Stimulated activated CD4-positive, alpha-beta T cell treated with anti-CD3 and anti-CD28 coated beads, Interleukin-4, amount 100 ng/mL, for 4 hours (primary cell): ENCODE data around the gene IGLL5.

Source experiments
- DNase-seq, 2 experiments: peaks; one replicate each; pipeline ENCODE4 v3.0.0-alpha.2; 2020

Gene IGLL5

DNA sequence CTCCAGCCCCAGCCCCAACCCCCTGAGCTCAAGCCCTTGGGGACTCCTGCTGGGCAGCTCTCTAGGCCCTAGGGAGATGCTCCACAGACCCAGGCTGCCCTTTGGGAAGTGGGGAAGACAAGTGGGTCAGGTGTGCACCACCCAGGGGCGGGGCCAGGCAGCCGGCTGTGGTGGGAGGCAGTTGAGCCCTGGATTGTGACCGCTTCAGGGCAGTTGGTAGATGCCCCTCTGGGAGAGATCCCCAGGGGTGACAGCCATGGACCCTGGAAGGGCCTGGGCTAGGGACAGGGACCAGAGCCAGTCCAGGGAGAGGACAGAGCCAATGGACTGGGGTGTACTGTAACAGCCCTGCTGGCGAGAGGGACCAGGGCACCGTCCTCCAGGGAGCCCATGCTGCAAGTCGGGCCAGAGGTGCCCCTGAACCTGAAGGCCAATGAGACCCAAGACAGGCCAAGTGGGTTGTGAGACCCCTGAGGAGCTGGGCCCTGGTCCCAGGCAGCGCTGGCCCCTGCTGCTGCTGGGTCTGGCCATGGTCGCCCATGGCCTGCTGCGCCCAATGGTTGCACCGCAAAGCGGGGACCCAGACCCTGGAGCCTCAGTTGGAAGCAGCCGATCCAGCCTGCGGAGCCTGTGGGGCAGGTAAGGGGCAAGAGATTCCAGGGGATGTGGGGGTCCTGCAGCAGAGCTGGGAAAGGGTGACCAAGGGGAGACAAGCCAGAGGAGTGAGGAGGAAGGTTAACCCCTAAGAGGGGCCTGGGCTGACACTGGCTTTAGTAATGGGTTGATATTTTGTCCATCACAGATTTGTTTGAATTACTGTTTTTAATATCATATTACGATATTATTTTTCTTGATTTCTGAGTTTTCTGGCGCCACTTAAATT is at the start of gene IGLL5:
Gene IGLL5, plus strand, starts transcription at position 196 of the 883 bp plus-strand sequence. Its CDS starts 238 bp downstream, at position 434.
- DNase-seq: no peak

- no peak for DNase-seq
Measured at GRCh38 chr22:22838148-22838786, 49.3 kb upstream of the IGLL5 start.

DNA sequence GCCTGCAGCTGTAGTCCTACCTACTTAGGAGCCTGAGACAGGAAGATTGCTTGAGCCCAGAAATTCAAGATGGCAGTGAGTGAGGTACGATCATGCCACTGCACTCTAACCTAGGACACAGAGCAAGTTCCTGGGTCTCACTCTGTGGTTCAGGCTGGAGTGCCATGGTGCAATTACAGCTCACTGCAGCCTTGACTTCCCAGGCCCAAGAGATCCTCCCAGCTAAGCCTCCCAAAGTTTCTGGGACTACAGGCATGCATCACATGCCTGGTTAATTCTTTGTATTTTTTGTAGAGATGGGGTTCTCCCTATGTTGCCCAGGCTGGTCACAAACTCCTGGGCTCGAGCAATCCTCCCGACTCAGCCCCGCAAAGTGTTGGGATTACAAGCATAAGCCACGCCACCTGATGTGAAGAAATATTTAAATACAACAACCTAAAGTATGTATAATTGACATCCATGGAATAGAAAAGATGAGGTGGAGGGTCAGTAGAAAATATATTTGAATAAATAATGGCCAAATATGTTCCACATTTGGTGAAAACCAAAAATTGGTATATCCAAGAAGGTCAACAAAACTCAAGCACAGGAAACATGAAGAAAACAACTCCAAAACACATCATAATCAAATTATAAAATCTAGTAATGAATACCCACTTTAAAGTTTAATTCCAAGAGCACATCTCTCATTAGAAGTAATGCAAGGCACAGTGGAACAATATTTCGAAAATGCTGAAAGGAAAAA is 47.9 kb upstream of the IGLL5 start:
- DNase-seq: no peak

DNA sequence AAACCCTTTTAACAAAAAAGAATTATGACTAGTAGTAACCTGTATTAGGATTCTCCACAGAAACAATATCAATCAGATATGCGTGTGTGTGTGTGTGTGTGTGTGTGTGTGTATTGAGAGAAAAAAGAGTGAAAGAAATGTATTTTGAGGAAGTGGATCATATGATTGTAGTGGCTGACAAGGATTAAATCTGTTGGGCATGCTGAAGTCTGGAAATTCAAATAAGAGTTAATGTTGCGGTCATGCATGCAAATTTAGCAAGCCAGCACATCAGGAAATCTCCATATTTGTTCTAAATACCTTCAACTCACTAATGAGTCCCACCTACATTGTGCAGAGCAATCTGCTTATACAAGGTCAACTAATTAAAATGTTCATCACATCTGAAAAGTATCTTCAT is 46.8 kb upstream of the IGLL5 start:
- DNase-seq: no peak

DNA sequence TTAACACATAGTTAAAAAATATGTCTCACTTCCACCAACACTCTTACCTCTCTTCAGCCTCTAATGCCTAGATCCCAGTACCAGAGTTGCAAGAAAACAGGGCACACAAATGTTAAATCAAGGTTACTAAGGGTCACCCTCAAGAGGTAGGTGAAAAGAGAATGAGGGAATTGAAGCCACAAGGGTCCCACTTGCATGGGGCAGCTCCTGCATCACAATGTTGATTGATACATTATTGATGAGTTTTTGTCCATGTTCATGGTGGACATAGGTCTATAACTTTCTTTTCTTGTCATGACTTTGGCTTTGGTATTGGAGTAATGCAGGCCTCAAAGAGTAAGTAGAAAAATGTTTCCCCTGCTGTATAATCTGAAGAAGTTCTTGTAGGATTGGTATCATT is 46.0 kb upstream of the IGLL5 start:
- DNase-seq: no peak

GRCh38 chr22:22842085-22842484 is 45.5 kb upstream of the IGLL5 start:
- DNase-seq: no peak

DNA sequence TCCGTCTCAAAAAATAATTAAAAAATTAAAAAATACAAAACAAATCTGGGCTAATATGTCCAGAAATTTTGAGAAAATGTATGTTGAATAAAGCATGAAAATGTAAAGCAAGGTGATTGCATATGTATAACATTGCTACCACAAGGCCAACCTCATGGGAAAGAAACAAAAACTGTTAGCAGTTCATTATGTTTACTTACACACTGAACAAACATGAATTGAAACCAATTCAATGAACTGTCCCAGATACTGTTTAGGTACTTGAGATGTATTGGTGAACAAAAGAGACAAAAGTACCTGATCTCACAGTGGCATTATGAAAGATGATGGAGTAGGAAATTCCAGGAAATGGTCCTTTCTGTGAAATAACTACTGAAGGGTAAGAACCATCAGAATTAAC is 43.8 kb upstream of the IGLL5 start:
- DNase-seq: no peak

DNA sequence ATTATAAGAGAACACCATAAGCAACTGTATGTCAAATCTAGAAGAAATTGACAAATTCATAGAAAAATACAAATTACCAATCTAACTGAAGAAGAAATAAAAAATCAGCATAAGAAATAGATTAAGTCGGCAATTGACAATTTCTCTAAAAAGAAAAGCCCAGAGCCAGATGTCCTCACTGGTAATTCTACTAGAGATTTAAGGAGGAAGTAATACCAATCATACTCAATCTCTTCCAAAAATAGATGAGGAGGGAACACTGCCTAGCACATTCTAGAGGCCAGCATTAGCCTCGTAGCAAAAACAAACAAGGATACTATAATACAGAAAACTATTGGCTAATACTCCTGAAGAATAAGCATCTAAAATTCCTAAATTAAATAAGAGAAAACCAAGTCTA is 40.4 kb upstream of the IGLL5 start:
- no peak for DNase-seq

DNA sequence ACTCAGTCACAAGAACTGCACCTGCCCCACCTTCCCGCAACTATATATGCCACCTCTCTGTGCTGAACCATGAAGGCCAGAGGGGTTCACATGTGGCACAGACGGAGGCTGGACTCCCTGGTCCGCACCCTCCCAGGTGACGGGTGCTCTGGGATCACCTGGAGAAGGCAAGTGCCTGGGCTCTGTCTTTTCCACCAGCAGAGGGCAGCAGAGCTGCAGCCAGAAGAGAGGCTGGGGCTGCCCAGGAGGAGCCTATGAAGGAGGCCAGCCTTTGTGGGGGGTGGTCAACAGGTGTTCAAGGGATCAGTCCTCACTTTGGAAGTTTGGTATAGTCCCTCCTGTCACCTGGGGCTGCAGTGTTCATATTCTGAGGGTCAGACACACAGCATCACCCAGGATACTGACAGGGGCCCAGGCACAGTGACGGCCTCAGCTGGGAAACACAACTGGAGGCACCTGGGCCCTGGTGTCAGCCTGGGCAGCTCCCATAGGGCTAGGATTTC is 39.2 kb upstream of the IGLL5 start:
- peak; percentile 56 to 67 for DNase-seq

DNA sequence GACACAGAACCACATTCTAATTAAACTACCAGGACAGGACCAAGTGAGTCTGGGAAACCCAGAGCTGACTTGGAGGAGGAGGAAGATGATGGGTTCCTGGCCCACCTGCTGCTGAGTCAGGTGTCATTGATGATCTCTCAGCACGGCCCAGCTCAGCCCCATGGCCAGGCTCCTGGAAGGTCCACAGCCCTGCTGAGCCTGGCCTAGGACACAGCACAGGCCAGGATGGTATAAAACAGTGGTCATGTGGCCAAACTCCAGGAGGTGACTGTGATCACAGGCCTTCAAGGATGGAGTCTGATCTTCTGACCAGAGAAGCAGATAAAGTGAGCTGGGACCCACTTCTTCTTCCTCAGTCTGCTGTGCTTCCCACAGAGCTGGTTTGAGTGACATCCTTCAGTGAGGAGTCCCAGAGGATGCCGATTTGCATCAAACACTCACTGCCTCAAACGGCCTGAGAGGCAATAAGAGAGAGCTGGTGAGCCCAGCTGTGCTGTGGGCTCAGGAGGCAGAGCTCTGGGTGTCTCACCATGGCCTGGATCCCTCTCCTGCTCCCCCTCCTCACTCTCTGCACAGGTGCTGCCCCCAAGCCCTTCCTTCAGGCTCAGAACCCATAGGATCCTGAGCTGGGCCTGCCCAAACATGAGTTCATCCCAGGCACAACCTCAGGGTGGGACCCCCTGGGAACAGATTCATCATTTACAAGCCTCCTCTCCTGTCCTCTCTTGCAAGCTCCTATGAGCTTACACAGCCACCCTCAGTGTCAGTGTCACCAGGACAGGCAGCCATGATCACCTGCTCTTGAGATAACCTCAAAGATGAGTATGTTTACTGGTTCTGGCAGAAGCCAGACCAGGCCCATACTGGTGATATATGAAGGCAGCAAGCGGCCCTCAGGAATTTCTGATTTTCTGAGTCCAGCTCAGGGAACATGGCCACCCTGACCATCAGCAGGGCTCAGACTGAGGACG is 37.7 kb upstream of the IGLL5 start:
- DNase-seq: no peak

GRCh38 chr22:22851969-22852368 is 35.6 kb upstream of the IGLL5 start:
- DNase-seq: no peak

DNA sequence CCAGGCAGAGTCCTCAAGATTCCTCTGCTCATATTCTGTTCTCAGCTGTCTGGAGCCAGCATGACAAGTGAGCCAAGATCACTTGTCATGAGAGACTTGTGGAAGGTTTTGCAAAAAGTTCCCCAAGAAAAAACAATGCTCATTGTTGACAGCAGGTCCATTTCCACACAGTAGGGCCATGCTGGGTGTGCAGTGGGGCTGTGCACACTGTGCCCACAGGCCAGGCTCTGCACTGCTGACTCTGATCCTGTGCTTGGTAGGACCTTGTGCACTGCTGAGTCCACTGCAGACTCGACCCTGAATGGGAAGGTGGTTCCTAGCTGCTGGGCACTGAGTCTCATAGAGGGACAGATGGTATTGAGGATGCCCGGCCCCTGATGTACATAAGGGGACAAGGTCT is 33.9 kb upstream of the IGLL5 start:
- no peak for DNase-seq

- no peak for DNase-seq
Measured at GRCh38 chr22:22854466-22854865, 33.1 kb upstream of the IGLL5 start.

DNA sequence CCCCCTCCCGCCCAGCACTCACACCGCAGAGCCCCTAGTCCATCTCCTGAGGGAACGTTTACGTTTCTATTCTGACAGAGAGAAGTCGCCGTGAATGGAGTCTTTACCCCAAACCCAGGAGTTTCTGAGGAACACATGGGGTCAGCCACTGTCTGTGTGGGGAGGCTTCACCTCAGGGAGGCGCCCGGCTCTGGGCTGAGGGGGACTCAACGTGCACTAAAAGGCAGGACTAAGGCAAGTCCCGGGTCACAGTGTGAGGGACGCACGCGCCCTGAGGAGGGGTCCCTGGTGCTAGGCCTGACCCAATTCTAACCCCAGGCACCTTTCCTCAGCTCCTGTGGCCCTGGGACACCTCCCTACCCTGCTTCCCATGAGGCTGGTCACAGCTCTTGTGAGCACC is 32.5 kb upstream of the IGLL5 start:
- no peak for DNase-seq

DNA sequence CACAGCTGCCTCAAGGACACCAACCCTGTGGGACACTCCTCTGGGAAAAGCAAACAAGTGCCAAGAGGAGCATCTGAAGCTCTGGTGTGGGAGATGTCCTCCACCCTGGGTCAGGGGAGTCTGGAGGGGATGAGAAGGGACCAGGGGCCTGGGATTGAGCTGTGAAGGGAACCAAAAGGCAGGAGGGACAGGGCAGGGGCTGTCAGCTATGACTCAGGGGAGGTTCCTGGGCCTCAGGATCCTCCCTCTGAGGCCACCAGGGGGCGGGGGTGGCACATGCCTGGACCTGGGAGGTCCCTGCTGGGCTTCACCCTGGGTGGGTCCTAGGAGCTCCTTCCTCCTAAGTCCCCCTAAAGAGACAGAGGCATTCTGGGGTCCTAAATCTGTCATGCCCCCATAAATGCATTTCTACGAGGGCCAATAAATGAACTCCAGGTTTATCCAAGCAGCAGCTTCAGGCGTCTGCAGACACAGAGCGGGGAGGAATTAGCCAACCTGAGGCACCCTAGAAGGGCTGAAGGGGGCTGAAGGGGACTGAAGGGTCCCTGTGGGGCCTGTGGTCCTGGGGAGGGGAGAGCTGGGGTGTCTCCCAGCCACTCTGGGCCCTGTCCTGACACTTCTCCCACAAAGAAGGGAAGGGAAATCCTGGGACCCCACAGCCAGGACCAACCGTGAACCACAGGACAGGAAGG is 31.9 kb upstream of the IGLL5 start:
- no peak for DNase-seq

DNA sequence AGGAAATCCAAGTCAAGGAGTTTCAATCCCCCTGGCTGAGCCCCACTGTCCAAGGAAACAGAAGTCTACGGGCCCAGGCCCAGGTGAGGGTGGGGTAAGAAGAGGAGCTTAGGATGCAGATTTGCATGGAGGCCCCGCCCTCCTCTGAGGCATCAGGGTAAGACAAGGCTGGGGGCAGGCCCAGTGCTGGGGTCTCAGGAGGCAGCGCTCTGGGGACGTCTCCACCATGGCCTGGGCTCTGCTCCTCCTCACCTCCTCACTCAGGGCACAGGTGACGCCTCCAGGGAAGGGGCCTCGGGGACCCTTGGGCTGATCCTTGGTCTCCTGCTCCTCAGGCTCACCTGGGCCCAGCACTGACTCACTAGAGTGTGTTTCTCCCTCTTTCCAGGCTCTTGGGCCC is 31.3 kb upstream of the IGLL5 start:
- no peak for DNase-seq

DNA sequence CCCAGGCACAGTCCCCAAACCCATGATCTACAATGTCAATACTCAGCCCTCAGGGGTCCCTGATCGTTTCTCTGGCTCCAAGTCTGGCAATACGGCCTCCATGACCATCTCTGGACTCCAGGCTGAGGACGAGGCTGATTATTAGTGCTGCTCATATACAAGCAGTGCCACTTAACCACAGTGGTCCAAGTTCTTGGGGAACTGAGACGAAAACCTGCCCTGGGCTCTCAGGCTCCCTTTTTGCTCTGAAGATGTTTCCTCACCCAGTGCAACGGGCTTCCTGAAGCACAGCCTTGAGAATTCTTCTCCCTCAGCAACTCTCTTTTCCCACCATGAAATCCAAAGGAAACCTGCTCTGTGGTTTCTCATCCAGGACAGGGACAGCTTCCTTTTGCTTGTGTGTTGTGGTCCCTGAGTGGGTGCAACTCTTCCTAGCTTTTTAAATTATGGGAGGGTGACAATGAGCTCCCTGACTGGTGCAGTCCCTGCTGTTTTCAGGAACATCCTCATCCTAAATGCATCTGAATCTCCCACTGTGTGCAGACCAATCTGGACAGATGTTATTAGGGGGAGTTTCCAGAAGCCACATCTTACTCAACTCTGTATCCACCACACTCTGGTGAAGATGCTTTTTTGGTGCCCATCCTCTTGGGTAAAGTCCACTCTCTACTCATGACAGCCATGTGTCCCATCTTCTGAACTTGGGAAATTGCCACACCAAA is 30.6 kb upstream of the IGLL5 start:
- DNase-seq: no peak

DNA sequence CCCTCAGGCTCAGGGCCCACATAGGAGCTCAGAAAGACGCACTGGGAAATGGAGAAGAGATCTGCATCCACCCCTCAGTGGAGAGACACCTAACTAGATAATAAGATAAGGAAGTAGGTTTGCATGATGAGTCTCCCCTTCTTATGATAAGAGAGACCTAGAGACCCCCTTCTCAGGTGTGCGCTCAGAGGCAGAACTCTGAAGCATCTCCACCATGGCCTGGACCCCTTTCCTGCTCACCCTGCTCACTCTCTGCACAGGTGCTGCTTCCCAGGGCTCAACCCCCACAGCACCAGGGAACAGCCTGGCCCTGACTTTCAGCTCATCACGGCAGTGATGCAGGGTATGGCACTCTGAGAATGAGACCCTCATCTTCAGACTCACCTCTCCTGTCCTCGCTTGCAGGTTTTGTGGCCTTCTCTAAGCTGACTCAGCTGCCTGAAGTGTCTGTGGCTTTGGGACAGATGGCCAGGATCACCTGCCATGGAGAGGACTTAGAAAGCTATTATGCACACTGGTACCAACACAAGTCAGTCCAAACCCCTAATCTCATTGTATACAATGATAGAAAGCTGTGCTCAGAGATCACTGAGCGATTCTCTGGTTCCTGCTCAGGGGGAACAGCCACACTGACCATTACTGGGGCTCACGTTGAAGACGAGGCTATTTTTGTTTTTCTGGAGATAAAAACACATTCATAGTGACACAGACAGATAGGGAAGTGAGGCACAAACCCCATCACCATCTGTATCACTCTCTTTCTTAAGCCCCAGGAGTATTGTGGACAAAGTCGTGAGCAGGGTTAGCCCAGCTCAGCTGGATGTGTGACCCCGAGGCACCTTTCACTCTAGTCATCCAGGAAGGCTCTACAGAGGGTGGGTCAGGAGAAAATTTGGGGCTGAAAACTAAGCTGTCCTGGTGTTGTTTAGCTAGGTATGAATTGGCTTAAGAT is 29.7 kb upstream of the IGLL5 start:
- DNase-seq: no peak

DNA sequence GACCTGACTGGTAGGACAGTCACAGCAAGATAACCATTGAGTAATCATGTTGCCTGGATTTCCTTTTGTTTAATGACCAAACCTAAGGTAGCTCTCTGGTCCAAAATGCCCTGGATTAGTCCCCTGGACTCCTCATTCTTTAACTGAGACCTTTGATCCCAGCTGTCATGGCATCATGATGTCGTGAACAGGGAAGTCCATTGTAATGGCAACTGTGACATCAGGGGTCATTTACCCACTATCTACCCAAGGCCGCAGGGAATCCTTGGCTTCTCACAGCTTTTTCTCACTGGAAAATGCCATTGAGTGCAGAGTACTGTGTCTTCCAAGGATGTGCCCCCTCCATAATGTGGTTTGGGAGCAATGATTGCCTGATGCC is 29.1 kb upstream of the IGLL5 start:
- DNase-seq: no peak

DNA sequence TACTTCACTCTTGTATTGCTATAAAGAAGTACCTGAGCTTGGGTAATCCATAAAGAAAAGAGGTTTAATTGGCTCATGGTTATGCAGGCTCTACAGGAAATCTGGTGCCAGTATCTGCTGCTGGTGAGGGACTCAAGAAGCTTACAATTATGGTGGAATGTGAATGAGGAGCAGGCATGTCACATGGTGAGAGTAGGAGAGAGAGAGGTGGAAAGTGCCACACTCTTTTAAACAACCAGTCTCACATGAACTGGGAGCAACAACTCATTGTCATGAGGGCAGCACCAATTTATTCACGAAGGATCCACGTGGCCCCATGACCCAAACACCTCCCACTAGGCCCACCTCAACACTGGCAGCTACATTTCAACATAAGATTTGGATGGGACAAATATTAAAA is 24.6 kb upstream of the IGLL5 start:
- DNase-seq: no peak
